SK-N-SH (cell line): ENCODE results near the gene KRTAP1-4. TPM values are rescaled to one million over a fixed set of nuclear protein-coding genes. Genes with fewer than 3 reads are reported as not detected.
"Not testable (repeated sequence)": the region's sequence is repeated elsewhere in the genome, so short reads cannot be mapped to it uniquely, and the experiment has no call there.

Experiments
- CTCF ChIA-PET: fragments of 300-600, 350-600 bp; formaldehyde crosslinking; extraction: SDS; loops from one replicate; lab custom pipeline; 2021; lab: Yijun Ruan, JAX
- POLR2A ChIA-PET: fragments of 350-600 bp; sonication (Branson Sonifier 250); formaldehyde crosslinking; extraction: SDS; loops from one replicate; lab custom pipeline; 2020; ENCODE audit warnings: antibody characterized with exemption, inconsistent platforms; lab: Yijun Ruan, JAX
- DNase-seq: peaks from one replicate; pipeline ENCODE4 v3.0.0; 2012
- H2AFZ ChIP-seq: fragments of 200-600 bp; sonication (generic); 2 replicates; pipeline ENCODE4 v1.8.1; 2016; ENCODE audit warnings: antibody characterized with exemption, mild to moderate bottlenecking, low read depth
- H3F3A ChIP-seq: fragments of 200-600 bp; sonication (generic); replicated peaks from 2 replicates; pipeline ENCODE3; 2016; ENCODE audit warnings: antibody characterized with exemption, mild to moderate bottlenecking; ENCODE audit not compliant: insufficient read depth
- H3K27ac ChIP-seq, 2 experiments: fragments of 200-500 bp in 1 of 2; fragments of 200-600 bp in 1 of 2; sonication (Bioruptor generic) in 1 of 2; sonication (generic), shearing (Covaris generic) in 1 of 2; 2 replicates each; pipeline versions ENCODE4 v1.5.1 to v1.6.1; 2014 to 2016; ENCODE audit warnings: low read depth in 2 of 2, inconsistent platforms in 1 of 2, low read length in 1 of 2, mild to moderate bottlenecking in 1 of 2, mixed read lengths in 1 of 2
- H3K27me3 ChIP-seq: fragments of 200-600 bp; sonication (generic), shearing (Covaris generic); 2 replicates; pipeline ENCODE4 v1.6.1; 2016; ENCODE audit warnings: mixed run types; ENCODE audit not compliant: insufficient read depth
- H3K36me3 ChIP-seq, 2 experiments: fragments of 200-500 bp in 1 of 2; fragments of 200-600 bp in 1 of 2; sonication (Bioruptor generic) in 1 of 2; sonication (generic) in 1 of 2; replicated peaks in 1 of 2; 2 replicates each; pipeline versions ENCODE3 to v1.5.1; 2014 to 2016; ENCODE audit warnings: low read length in 1 of 2, mild to moderate bottlenecking in 1 of 2; ENCODE audit not compliant: insufficient read depth in 2 of 2, control insufficient read depth in 1 of 2
- H3K4me1 ChIP-seq, 2 experiments: fragments of 200-500 bp in 1 of 2; fragments of 200-600 bp in 1 of 2; sonication (Bioruptor generic) in 1 of 2; sonication (generic), shearing (Covaris generic) in 1 of 2; 2 replicates each; pipeline versions ENCODE4 v1.5.1 to v1.6.1; 2014 to 2016; ENCODE audit warnings: low read depth in 1 of 2, low read length in 1 of 2, mixed run types in 1 of 2; ENCODE audit not compliant: insufficient read depth in 2 of 2, control insufficient read depth in 1 of 2
- H3K4me2 ChIP-seq: fragments of 200-600 bp; sonication (generic), shearing (Covaris generic); 2 replicates; pipeline ENCODE4 v1.6.1; 2017; ENCODE audit warnings: mixed run types
- H3K4me3 ChIP-seq, 2 experiments: fragments of 200-500 bp in 1 of 2; fragments of 200-600 bp in 1 of 2; sonication (Bioruptor generic) in 1 of 2; sonication (generic), shearing (Covaris generic) in 1 of 2; 2 replicates each; pipeline versions ENCODE4 v1.5.1 to v1.8.1; 2014 to 2016; ENCODE audit warnings: low read depth in 2 of 2, inconsistent platforms in 1 of 2, low read length in 1 of 2, mild to moderate bottlenecking in 1 of 2, mixed read lengths in 1 of 2, moderate library complexity in 1 of 2
- H3K79me2 ChIP-seq: fragments of 200-600 bp; sonication (generic); 2 replicates; pipeline ENCODE4 v1.8.1; 2017; ENCODE audit warnings: mild to moderate bottlenecking; ENCODE audit not compliant: insufficient read depth
- H3K9ac ChIP-seq: fragments of 200-600 bp; sonication (generic); 2 replicates; pipeline ENCODE4 v1.6.1; 2017; ENCODE audit warnings: mixed run types
- H3K9me2 ChIP-seq: fragments of 200-600 bp; sonication (generic); 2 replicates; pipeline ENCODE4 v1.6.1; 2017; ENCODE audit warnings: mixed run types
- H3K9me3 ChIP-seq: fragments of 200-600 bp; sonication (generic); 2 replicates; pipeline ENCODE4 v1.6.1; 2017; ENCODE audit warnings: mixed run types, mild to moderate bottlenecking, moderate library complexity
- H4K20me1 ChIP-seq: fragments of 200-600 bp; sonication (generic); 2 replicates; pipeline ENCODE4 v1.6.1; 2017; ENCODE audit warnings: mild to moderate bottlenecking, mixed run types; ENCODE audit not compliant: insufficient read depth
- CHD2 ChIP-seq: fragments of 150-350 bp; IDR thresholded peaks from 2 replicates; pipeline ENCODE4 v1.6.1; 2018; ENCODE audit warnings: low read length; ENCODE audit not compliant: partially characterized antibody
- RCOR1 ChIP-seq: fragments of 150-350 bp; IDR thresholded peaks from 2 replicates; pipeline ENCODE4 v1.6.1; 2017; ENCODE audit warnings: antibody characterized with exemption, low read length
- SIN3A ChIP-seq: IDR thresholded peaks from 2 replicates; pipeline ENCODE4 v1.6.1; 2012; ENCODE audit warnings: low read depth, mild to moderate bottlenecking, low read length, moderate library complexity, borderline replicate concordance
- TAF1 ChIP-seq: IDR thresholded peaks from 2 replicates; pipeline ENCODE4 v1.6.1; 2012; ENCODE audit warnings: low read depth, mild to moderate bottlenecking, low read length, moderate library complexity, borderline replicate concordance
- TCF12 ChIP-seq: IDR thresholded peaks from 2 replicates; pipeline ENCODE4 v1.4.0; 2012
- YY1 ChIP-seq: IDR thresholded peaks from 2 replicates; pipeline ENCODE4 v1.4.0; 2012; ENCODE audit warnings: low read depth, mild to moderate bottlenecking
- WGBS: methylation state at CpG from one replicate; pipeline ENCODE4 v1.1.6; 2017; ENCODE audit warnings: low lambda C conversion rate; 5-methylcytosine and 5-hydroxymethylcytosine counted together
- polyA plus RNA-seq, 3 experiments: library from polyadenylated mRNA; depleted of rRNA; stranded (reverse); fragments of >200 nt; gene quantifications; 2 replicates each; pipeline ENCODE4 v1.2.3, GENCODE V29; 2012
- TF ChIP-seq, protein P1 (sequence below): fragments of 150-350 bp; IDR thresholded peaks from 2 replicates; pipeline ENCODE4 v1.6.1; 2016; ENCODE audit warnings: mild to moderate bottlenecking, low read depth, low read length
- TF ChIP-seq, protein P2 (sequence below): IDR thresholded peaks from 2 replicates; pipeline ENCODE4 v1.4.0; 2012; ENCODE audit warnings: low read depth

KRTAP1-4 gene
- polyA plus RNA-seq, 1 of the 3 experiments (the other 2 are of a cell fraction) = not detected

DNA sequence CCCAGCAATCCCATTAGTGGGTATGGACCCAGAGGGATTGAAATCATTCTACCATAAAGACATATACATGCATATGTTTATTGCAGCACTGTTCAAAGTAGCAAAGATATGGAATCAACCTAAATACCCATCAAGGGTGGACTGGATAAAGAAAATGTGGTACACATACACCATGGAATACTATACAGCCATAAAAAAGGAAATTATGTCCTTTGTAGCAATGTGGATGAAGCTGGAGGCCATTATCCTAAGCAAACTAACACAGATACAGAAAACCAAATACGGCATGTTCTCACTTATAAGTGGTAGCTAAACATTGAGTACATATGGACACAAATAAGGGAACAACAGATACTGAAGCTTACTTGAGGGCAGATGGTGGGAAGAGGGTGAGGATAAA is 27.6 kb upstream of the KRTAP1-4 start:
- peaks cover 30% of the 10 kb centered on the region for H3F3A ChIP-seq
- H3K4me3 ChIP-seq = no peak overlapping the region
- H3K4me1 ChIP-seq = peaks cover 0 to 16% of the 10 kb centered on the region in 2 experiments; a peak in 2 of 4 replicates
- H3K9me2 ChIP-seq = no peaks in the 10 kb centered on the region
- 46% methylated on average over 1 of the region's 1 CpG for WGBS
- no peaks in the 10 kb centered on the region for H3K9me3 ChIP-seq
- no peak overlapping the region for H2AFZ ChIP-seq
- no peaks in the 10 kb centered on the region for H3K79me2 ChIP-seq
- POLR2A ChIA-PET = no interaction called here
- no peak overlapping the region for H3K9ac ChIP-seq
- no peak overlapping the region for H3K4me2 ChIP-seq
- no peaks in the 10 kb centered on the region for H4K20me1 ChIP-seq
- H3K36me3 ChIP-seq = peaks cover 0 to 4% of the 10 kb centered on the region in 2 experiments
- H3K27ac ChIP-seq = no peak overlapping the region
- H3K27me3 ChIP-seq = no peaks in the 10 kb centered on the region
- TF ChIP-seq YY1 (no peak), RCOR1 (no peak), CHD2 (no peak), TCF12 (no peak), SIN3A (no peak), TAF1 (no peak)
- TF ChIP-seq, protein P1, sequence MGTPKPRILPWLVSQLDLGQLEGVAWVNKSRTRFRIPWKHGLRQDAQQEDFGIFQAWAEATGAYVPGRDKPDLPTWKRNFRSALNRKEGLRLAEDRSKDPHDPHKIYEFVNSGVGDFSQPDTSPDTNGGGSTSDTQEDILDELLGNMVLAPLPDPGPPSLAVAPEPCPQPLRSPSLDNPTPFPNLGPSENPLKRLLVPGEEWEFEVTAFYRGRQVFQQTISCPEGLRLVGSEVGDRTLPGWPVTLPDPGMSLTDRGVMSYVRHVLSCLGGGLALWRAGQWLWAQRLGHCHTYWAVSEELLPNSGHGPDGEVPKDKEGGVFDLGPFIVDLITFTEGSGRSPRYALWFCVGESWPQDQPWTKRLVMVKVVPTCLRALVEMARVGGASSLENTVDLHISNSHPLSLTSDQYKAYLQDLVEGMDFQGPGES = no peak
- TF ChIP-seq, protein P2, sequence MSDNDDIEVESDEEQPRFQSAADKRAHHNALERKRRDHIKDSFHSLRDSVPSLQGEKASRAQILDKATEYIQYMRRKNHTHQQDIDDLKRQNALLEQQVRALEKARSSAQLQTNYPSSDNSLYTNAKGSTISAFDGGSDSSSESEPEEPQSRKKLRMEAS = no peak
- no peak for DNase-seq
- CTCF ChIA-PET = interaction anchor here (1.4 to 1.5 kb wide), 2 partner anchors 22 to 591 kb away, joined by 3 to 4 read pairs; no protein-coding TSS in a partner anchor

DNA sequence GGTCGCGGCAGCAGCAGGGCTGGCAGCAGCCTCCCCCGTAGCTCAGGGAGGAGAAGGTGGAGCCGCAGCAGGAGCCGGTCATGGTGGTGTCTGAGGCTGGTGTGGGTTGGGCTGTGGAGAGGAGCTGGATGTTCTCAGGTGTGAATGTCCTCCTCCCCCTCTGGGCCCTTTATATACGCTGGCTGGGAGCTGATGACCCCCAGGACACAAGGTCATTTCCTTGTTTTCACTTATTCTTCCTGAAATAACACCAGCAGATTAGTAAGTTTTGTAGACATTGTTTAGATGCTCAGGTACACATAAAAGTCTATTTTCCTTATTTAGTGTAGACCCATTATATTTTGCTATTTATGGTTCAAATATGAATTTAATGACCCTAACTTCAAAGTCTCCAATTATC is 25.1 kb upstream of the KRTAP1-4 start, which contains the start of gene KRTAP2-2:
Gene KRTAP2-2, minus strand, starts transcription at position 101 of the 400 bp plus-strand sequence. Its CDS starts 19 bp downstream, at position 82.
- H3K79me2 ChIP-seq, H3K9me3 ChIP-seq, DNase-seq, H2AFZ ChIP-seq, H3K27ac ChIP-seq, H3K4me1 ChIP-seq, CTCF ChIA-PET, H3K9ac ChIP-seq, H3K4me2 ChIP-seq, H3K27me3 ChIP-seq, H4K20me1 ChIP-seq, H3K36me3 ChIP-seq, POLR2A ChIA-PET, H3K4me3 ChIP-seq, H3K9me2 ChIP-seq: not testable (repeated sequence)
- 25% methylated on average over 1 of the region's 6 CpGs for WGBS
- peaks cover 16% of the 10 kb centered on the region for H3F3A ChIP-seq

DNA sequence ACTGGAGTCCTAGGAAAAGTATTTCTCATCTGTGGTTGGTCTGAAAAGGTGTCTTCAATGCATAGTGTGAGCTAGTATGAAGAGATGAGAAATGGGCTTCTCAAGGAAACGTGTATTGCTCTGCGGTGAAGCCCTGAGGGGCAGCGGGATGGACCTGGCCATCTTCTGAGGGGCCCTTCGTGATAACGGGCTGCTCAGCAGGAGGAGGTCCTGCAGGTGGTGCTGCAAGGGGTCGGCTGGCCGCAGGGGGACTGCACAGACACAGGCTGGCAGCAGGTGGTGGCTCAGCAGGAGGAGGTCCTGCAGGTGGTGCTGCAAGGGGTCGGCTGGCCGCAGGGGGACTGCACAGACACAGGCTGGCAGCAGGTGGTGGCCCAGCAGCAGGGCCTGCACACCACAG is 24.6 kb upstream of the KRTAP1-4 start:
- WGBS = 46% methylated on average over 7 of the region's 9 CpGs

More for the DNA sequence above, 24.6 kb upstream of the KRTAP1-4 start:
- H3F3A ChIP-seq = peaks cover 14% of the 10 kb centered on the region
- H3K9ac ChIP-seq, POLR2A ChIA-PET, H3K79me2 ChIP-seq, H3K27me3 ChIP-seq, H3K4me1 ChIP-seq, H3K36me3 ChIP-seq, H4K20me1 ChIP-seq, DNase-seq, H3K9me3 ChIP-seq, H2AFZ ChIP-seq, H3K9me2 ChIP-seq, H3K27ac ChIP-seq, H3K4me2 ChIP-seq, H3K4me3 ChIP-seq: not testable (repeated sequence)
- CTCF ChIA-PET = interaction anchor here (0.7 kb wide), 1 partner anchor 49 kb away, joined by 3 read pairs; no protein-coding TSS in a partner anchor
